Stimulated activated CD8-positive, alpha-beta memory T cell treated with anti-CD3 and anti-CD28 coated beads, Interleukin-4, amount 100 ng/mL, for 4 hours (primary cell): ENCODE measurements around the gene RTCA.
"Not testable (repeated sequence)": the region's sequence is repeated elsewhere in the genome, so short reads cannot be mapped to it uniquely, and the experiment has no call there.

Experiments used
- DNase-seq, 2 donors: peaks; one replicate each; pipeline ENCODE4 v3.0.0-alpha.2; 2020; ENCODE audit warnings: low read depth in 2 of 2, low spot score in 1 of 2

RTCA gene

DNA sequence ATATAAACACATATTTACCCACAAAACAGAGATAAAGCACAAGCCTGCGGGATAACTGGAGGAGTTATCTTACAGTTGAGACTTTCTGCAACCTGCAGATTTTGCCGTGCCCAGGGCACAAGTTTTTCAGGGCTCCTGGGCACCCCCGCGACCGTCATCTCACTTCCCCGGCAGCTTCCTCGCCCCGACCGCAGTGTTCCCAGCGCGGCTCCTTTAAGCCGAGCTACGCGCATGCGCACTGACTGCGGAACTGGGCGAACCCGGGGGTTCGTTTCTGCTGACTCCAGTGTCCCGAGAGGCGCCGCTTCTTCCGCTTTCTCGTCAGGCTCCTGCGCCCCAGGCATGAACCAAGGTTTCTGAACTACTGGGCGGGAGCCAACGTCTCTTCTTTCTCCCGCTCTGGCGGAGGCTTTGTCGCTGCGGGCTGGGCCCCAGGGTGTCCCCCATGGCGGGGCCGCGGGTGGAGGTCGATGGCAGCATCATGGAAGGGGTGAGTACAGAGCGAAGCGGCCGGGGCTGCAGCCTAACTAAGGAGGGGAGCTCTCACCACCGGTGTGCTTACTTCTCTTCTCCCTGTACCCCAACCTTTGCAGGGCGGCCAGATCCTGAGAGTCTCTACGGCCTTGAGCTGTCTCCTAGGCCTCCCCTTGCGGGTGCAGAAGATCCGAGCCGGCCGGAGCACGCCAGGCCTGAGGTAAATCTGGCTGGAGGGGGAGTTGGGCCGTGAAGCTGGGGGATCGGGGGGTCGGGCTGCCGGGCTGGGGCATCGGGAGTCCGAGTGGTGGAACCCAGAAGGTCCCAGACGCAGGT, at the start of gene RTCA:
RTCA (plus strand) TSS at position 286 of the 810 bp plus-strand sequence; CDS start at position 446, 160 bp downstream.
- peak; percentile 87 to 91 for DNase-seq

DNA sequence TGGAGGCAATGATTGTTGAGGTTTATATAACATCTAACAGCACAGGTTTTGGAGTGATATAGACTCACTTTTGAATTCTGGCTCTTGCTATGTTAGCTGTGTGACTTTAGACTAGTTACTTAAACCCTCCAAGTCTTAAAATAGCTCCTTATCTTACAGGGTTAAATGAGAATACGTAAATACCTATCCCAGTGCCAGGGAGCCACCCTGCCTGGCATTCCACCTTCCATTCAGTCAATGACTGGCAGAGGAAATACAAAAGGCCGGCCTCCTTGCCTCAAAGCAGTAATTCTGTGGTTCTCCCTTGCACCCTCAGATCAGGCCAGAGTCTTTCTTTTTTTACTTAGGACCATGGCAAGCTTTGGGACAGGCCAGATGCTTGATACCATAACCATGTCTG, 48.2 kb upstream of the RTCA start:
- no peak for DNase-seq

DNA sequence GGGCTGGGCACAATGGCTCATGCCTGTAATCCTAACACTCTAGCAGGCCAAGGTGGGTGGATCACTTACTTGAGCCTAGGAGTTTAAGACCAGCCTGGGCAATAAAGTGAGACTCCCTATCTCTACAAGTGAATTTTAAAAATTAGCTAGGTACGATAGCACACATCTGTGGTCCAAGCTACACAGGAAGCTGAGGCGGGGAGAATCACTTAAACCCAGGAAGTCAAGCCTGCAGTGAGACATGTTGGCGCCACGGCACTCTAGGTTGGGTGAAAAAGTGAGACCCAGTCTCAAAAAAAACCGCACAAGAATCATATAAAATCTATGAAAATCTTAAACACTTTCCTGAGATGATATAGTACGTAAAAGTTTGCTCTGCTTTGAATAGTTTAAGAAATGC, 46.6 kb upstream of the RTCA start:
- no peak for DNase-seq

DNA sequence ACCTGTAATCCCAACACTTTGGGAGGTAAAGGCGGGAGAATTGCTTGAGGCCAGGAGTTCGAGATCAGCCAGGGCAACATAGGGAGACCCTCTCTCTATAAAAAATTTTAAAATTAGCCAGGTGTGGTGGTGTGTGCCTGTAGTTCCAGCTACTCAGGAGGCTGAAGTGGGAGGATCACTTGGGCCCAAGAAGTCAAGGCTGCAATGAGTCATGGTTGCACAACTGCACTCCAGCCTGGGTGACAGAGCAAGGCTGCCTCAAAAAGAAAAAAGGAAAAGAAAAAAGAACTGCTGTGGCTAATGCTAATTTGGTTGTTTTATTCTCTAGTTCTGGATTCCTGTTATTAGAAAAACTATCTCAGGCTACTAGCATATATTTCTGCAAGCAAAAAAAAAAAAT, 46.1 kb upstream of the RTCA start:
- no peak for DNase-seq

DNA sequence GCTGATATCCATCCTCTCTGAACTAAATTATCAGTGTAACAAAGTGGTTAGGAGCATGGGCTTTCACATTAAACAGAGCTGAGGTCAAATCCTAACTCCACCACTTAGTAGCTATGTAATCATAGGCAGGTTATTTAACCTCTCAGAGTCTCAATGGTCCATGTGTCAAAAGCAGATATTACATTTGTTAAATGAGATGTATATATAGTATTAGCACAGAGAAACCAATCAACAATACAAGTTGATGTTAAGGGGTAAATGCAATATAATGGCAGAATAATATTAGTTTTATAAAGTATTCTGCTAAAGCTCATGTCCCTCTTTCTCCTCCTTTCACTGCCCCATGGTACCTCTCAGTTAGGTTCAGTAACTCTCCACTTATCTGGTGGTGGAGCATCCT, 43.6 kb upstream of the RTCA start:
- no peak for DNase-seq

DNA sequence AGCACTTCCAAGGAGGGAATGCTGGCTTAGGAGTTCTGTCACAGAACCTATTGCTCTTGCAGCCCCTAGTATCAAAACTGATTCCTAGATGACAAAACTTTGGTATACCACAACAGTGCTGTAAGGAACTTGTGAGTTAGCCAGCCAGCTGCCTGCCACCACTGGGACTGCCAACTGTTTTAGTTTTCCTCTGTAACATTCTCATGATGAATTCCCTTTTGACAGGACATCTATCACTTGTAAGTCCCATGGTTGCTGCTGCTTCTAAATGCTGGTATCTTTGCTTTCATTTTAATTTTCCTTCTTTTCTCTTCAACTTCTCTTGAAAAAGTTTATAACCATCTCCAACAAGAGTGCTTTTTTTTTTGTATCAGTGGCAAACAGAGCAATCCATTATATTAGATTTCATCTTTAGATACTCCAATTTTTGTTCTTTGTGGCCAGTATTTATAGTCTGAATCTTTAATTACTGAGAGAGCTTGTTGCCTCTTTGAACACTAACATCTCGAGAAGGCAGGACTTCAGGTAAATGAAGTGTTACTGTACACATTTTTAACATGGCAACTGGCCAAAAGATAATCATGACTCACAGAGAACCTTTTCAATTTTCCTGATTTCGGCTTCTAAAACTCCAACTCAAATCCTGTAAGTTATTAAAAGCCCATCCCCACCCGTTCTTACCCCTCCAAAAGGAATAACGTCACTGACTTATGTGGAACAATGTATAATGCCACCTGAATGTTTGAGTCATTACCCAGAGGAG, 36.2 kb upstream of the RTCA start:
- DNase-seq: no peak

DNA sequence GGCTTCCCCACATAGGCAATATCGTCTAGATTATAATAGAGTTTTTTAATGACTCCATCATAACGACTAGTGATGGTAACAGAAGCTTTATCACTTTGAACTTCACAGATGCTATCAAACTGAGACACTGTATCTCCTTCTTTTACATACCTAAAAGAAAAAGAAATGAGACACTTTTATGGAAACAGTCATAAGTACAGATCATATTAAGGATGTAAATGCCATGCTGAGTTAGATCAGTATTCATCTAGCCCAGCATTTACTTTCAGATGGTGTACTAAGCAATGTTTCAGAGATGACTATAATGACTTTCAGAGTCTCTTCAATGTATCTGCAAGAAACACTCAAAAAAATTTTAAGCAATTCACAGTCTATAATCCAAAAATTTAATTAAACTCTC, 35.3 kb upstream of the RTCA start:
- no peak for DNase-seq

DNA sequence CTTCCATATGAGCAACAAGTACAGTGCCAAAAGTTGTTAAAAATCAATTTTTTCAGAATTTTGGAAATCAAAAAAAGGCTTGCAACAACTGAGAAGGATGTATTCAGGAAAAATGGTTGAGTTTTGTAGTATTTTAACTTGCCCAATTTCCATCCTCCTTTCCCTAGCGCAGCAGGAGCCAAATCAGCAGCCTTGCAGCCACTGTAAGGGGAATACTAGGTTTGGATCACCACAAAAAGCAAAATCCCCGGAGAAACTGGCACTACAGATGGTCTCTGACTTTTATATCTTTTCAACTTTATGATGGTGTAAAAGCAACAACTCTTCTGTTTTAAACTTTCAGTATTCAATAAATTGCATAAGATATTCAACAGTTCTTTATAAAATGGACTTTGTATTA, 34.3 kb upstream of the RTCA start:
- DNase-seq: no peak

DNA sequence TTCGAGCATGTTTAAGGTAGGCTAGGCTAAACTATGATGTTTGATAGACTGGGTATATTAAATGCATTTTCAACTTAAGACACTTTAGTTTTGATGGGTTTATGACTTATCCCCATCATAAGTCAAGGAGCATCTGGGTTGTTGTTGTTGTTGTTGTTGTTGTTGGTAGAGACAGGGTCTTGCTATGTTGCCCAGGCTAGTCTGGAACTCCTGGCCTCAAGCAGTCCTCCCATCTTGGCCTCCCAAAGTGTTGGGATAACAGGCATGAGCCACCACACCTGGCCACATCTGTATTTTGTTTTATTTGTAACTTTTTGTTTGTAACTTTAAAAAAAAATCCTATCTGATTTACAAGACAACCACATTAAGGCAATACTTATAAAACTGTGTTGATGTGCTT, 33.9 kb upstream of the RTCA start:
- DNase-seq: no peak

DNA sequence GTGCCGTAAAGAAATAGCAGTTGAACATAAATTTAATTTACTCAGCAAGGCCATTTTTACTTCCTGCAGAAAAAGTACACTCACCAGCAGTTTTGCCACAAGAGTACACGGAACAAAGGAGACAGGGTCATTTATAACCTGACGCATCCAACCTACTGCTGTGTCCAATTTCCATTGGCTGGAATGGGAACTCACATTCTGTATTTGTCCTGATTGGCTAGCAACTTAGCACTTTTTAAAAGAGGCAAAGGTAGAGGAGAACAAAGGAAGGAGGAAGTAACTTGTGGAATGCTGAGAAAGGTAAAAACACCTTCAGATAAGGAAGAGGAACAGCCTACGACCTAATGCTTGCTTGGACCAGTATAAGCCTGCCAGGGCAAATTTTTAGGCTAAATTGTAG, 32.5 kb upstream of the RTCA start:
- not testable (repeated sequence) for DNase-seq

DNA sequence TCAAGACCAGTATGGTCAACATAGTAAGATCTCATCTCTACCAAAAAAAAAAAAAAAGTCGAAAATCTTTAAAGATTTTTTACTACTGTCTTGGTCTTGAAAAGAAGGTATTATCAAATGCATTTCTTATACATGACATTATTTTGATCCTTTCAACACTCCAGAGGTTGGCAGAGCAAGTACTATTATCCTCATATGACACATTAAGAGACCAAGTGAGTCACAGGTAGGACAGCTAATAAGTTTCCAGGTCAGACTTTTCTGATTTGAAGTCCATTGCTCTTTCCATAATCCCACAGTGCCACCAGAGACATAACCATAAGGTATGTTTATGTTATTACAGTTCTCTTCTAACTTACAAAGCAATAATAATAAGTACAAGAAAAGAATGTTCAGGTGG, 31.6 kb upstream of the RTCA start:
- DNase-seq: no peak

DNA sequence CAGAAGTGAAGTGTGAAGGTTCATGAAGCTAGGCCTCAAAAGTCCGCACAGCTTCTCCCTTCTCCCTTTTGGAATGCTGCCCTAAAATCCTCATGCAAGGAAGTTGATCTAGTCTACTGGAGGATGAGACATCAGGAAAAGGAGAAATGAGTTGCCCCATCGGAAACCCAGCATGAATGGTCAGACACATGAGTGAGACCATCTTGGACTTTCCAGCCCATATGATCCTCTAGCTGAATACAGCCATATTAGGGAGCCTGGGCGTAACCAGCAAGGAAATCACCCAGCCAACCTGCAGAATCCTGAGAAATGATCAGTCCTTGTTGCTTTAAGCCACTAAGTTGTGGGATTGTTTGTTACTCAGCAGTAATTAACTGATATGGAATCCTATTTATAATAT, 28.9 kb upstream of the RTCA start:
- no peak for DNase-seq

DNA sequence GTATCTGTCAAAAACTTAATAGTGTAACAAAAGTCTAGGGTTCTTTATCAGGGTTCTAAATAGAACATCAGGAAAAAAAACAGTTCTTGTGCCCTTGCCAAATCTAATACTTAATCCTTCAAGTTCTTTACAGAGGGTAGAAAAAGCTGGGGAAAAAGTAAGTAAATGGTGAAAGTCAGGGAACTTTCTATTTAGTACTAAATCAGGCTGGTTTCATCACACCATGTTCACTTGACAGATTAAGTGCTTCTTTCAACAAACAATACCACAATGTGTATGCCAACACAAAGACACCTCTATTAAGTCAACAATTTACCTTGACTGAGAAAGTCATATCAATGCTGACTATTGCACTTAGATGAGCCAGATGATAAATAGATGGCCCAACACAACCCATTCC, 26.1 kb upstream of the RTCA start:
- no peak for DNase-seq

DNA sequence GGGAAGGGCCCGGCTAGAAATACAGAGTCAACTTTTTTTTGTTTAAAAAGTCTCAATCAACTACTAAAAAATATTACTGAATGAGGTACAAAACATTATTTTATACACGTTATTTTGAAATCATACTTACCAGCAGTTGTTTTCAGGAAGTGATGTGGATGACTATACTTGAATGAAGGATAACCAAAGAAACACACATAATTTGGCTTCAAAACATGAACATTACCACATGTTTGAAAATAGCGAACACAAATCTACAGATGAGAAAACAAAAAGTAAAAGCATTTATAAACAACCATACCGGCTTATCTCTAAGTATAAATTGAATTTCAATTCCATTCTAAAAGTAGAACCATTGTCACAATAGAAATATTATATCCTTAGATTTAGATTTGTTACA, 25.4 kb upstream of the RTCA start:
- no peak for DNase-seq

DNA sequence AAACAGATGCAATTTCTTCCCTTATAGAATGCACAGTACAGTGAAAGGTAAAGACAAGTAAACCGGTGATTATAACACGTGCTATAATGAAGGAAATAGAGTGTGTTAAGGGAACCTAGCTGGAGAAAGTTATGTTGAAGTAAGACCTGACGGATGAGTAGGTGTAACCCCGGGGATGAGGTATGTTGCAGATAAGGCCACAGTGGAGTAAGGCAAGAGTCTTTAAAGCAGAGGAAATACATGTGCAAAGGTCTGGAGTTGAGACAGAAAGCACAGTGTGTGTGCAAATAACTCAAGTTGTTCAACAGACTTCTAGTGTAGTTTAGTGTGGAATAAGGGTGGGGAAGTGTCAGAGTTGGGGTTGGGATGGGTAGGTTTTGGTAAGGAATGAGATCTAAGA, 19.3 kb upstream of the RTCA start:
- no peak for DNase-seq

DNA sequence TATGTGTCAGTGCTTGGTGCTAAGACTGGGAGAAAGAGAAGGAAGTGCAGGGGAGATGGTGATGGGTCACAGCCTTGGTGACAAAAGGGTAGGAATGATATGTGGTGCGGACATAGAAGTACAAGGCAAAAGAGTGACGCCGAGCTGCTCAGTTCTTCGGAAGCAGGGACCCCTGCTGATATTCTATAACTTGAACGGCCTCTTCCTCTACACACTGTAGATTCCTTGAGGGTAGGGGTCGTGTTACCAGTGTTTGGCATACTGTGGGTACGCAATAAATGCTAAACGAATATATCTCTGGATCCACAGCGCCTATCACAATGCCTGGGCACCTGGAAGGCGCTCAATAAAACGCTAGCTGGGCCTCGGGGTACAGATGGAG, 16.9 kb upstream of the RTCA start:
- no peak for DNase-seq

DNA sequence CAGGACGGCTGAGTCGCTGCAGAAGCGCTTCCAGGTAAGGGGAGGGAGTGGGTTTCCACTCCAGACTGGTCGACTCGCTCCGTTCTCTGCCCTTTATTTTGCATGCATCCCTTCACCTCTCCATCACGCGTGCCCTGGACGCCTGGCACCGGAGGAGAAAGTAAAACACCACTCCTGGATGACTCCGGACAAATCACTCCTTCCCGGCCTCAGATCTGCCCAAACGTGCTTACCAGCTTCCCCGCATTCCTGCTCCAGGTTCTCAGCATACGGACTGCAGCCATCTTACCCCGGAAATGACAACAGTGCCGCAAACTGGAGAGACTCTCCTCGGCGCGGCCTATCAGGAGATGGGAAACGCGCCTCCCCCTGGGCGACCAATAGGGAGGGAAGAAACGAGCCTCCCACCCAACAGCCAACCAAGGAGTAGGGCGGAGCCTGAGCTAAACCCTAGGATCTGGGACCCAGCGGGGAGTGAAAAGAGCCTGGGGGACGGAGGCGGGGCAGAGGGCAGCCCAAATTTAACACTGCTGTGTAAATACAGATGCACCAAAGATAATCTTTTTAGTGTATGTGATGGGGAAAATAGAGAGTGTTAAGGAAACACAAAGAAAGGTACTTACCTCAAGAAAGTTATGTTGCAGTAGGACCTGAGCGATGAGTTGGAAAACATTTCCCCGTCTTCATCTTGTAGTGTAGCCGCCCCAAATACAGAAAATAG, 16.3 kb upstream of the RTCA start, which contains the start of gene DBT:
DBT (minus strand) TSS at position 298 of the 721 bp plus-strand sequence; CDS start at position 284, 14 bp downstream.
- peak; percentile 77 to 84 for DNase-seq

DNA sequence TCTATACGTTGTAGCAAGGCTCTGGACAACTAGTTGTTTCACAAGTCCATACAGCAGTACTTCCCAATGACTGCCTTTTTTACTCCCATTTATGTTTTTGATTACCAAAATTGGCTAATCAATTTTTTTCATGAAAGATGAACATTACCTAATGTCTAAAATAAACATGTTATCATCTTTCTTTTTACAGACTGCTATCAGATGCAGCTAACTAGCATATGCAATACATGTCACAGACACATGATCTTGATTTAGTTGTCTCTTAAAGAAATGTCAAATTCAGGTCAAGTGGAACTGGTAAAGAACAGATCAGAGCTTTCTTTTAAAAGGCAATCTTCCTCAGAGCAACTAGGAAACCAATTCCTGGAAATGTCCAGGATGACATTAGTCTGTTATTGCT, 15.8 kb upstream of the RTCA start:
- DNase-seq: no peak

DNA sequence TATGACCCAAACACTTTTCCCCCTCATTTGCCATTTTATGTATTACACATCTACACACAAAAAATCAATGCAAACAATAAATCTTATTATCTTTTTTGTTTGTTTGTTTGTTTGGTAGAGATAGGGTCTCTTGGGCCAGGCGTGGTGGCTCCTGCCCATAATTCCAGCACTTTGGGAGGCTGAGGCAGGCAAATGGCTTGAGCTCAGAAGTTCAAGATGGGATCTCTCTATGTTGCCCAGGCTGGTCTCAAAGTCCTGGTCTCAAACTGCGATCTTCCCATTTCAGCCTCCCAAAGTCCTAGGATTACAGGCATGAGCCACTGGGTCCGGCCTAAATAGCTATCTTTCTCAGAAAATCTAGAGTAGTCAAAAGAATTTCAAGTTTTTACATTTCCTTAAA, 15.2 kb upstream of the RTCA start:
- DNase-seq: no peak

DNA sequence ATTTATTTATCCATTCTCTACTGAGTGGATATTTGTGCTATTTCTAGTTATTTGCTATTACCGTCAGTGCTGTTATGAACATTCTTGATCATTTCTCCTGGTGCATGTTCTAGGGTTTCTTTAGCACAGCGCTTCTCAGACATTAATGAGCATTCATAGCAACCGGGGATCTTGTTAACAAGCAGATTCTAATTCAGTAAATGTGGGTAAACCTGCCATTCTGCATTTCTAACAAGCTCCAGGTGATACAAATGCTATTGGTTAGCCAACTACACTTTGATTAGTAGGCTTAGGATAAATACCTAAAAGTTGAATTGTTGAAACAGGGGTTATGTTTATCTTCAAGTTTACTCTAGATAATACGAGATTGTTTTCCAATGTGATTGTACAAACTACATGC, 13.1 kb upstream of the RTCA start:
- no peak for DNase-seq

DNA sequence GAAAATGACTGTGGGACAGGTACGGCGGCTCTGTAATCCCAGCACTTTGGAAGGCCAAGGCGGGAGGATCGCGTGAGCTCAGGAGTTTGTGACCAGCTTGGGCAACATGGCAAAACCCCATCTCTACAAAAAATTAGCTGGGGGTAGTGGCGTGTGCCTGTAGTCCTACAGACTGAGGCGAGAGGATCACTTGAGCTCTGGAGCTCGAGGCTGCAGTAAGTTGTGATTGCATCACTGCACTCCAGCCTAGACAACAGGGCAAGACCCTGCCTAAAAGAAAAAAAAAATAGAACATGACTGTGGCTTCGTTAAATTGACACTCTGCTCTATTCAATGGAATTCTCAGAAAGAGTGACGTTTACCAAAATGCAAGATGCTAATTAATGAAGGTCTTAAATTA, 12.5 kb upstream of the RTCA start:
- no peak for DNase-seq

DNA sequence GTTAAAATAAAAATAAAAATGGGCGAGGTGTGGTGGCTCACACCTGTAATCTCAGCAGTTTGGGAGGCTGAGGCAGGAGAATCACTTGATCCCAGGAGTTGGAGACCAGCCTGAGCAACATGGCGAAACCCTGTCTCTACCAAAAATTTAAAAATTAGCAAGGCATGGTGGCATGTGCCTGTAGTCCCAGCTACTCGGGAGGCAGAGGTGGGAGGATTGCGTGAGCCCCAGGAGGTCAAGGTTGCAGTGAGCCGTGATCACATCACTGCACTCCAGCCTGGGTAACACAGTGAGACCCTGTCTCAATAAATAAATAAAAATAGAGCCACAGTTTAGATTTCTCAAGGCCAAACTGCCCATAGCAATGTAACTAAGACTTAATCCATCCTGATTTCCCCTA, 9.7 kb upstream of the RTCA start:
- DNase-seq: not testable (repeated sequence)
